22Rv1 (cell line): ENCODE data around the gene PRPF38A.

ENCODE experiments used
- ZFX ChIP-seq: fragments of 450-650 bp; IDR thresholded peaks from 2 replicates; pipeline ENCODE4 v1.6.1; 2017; ENCODE audit warnings: antibody characterized with exemption, borderline replicate concordance
- TF ChIP-seq, protein P1 (sequence below): fragments of 450-650 bp; IDR thresholded peaks from 2 replicates; pipeline ENCODE4 v1.5.1; 2017; ENCODE audit warnings: mild to moderate bottlenecking

DNA sequence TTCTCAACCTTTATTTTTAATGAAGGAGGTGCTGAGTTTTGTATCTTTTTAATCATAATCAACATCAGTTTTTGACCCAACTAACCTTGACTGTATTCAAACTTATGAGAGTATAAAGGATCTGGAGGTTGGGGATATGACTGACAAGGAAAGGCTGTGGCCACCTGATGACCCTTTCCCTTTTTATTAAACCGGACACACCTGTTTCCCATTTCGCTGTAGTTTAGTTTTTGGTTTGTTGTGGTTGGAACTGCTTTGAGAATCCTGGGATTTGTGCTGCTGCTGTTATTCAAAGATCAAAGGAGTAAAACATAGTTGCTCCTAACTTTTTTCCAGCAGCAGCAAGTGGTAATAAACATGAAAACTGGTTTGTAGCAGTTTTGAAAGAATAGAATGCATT, 12.4 kb downstream of the PRPF38A start:
- TF ChIP-seq, protein P1, sequence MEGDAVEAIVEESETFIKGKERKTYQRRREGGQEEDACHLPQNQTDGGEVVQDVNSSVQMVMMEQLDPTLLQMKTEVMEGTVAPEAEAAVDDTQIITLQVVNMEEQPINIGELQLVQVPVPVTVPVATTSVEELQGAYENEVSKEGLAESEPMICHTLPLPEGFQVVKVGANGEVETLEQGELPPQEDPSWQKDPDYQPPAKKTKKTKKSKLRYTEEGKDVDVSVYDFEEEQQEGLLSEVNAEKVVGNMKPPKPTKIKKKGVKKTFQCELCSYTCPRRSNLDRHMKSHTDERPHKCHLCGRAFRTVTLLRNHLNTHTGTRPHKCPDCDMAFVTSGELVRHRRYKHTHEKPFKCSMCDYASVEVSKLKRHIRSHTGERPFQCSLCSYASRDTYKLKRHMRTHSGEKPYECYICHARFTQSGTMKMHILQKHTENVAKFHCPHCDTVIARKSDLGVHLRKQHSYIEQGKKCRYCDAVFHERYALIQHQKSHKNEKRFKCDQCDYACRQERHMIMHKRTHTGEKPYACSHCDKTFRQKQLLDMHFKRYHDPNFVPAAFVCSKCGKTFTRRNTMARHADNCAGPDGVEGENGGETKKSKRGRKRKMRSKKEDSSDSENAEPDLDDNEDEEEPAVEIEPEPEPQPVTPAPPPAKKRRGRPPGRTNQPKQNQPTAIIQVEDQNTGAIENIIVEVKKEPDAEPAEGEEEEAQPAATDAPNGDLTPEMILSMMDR = no peak
- TF ChIP-seq ZFX = no peak
